ENCODE measurements around the gene SAMSN1.

Gene SAMSN1

DNA sequence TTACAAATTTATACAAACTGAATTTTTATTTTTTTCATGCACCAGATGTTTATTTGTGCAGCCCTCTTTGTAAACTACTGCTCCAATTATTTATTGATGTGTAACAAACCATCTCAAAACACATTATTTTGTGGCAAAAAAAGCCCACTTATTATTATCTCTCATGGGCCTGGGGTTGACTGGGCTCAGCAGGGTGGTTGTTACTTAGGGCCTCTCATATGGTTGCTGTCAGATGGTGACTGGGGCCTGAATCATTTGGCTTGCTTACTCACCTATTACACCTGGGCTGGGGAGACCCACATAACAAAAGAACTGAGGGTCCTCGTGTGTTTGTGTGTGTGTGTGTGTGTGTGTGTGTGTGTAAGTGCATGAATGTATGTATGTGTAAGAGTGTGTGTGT, 110.7 kb downstream of the SAMSN1 start:
- DNase-seq (ENCODE audit: low spot score) = no peak
- TF ChIP-seq, protein P1, sequence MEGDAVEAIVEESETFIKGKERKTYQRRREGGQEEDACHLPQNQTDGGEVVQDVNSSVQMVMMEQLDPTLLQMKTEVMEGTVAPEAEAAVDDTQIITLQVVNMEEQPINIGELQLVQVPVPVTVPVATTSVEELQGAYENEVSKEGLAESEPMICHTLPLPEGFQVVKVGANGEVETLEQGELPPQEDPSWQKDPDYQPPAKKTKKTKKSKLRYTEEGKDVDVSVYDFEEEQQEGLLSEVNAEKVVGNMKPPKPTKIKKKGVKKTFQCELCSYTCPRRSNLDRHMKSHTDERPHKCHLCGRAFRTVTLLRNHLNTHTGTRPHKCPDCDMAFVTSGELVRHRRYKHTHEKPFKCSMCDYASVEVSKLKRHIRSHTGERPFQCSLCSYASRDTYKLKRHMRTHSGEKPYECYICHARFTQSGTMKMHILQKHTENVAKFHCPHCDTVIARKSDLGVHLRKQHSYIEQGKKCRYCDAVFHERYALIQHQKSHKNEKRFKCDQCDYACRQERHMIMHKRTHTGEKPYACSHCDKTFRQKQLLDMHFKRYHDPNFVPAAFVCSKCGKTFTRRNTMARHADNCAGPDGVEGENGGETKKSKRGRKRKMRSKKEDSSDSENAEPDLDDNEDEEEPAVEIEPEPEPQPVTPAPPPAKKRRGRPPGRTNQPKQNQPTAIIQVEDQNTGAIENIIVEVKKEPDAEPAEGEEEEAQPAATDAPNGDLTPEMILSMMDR (conservative IDR thresholded peaks at IDR 0.05; ENCODE audit: low read depth) = no peak

More for the DNA sequence above, 110.7 kb downstream of the SAMSN1 start:
- ChIA-PET CTCF (interaction anchor here (0.6 kb wide), 1 partner anchor 1118 kb away, joined by 4 read pairs; no protein-coding TSS in a partner anchor), POLR2A (ENCODE audit: low non-redundant PET) (no interaction called here)
- H3K27ac ChIP-seq = no peak overlapping the region

Measured in RWPE1 (cell line).